ENCODE measurements around the gene TGFBR2. TPM values are rescaled to one million over a fixed set of nuclear protein-coding genes. Genes with fewer than 3 reads are reported as not detected.

Gene TGFBR2
- total RNA-seq, 1 experiment from 2014 or later: 22.5 TPM

DNA sequence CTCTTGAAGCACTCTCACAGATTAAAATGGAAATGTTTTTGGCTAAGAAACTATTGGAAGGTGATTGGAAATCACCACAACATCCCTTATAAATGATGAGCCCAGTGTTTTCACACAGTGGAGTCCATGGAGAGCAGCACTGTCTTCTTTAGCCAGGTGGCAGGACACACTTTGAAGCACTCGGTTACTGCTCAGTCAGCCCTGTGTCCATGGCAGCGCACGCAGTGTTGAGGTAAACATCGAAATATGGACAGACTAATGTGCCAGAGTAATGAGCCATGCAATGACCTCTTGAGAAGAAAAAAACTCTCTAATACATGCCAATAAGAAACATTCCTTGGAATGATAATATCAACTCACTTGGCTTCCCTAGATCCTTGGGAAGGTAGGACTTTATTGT, 66.6 kb downstream of the TGFBR2 start:
- intact Hi-C loops (cut with micrococcal nuclease): no loop called here
- no peak overlapping the region for H3K4me3 ChIP-seq (replicated peaks in 1 of 2; ENCODE audit: low read depth in 1 of 2, low read length in 2 of 2)
- no peak overlapping the region for H2AFZ ChIP-seq (ENCODE audit: low read depth, low read length, poor library complexity, severe bottlenecking)
- H3K4me1 ChIP-seq (ENCODE audit: control insufficient read depth in 1 of 2, insufficient read depth in 2 of 2, low read length in 2 of 2): peaks cover 3 to 8% of the 10 kb centered on the region in 2 experiments; a peak in 2 of 4 replicates
- no peak for TF ChIP-seq ZFX (IDR thresholded peaks at IDR 0.05)
- no peak for TF ChIP-seq EZH2phosphoT487 (IDR thresholded peaks at IDR 0.05; ENCODE audit: borderline replicate concordance)
- no peak for TF ChIP-seq ELF1 (IDR thresholded peaks at IDR 0.05; ENCODE audit: borderline replicate concordance, low read depth)
- no peak for TF ChIP-seq REST (IDR thresholded peaks at IDR 0.05; ENCODE audit: low read depth)
- no peak for TF ChIP-seq POLR2A (IDR thresholded peaks at IDR 0.05; ENCODE audit: borderline replicate concordance, extremely low read depth, insufficient read depth, insufficient read length)
- no peak for TF ChIP-seq ZBTB33 (IDR thresholded peaks at IDR 0.05; ENCODE audit: extremely low read depth, insufficient replicate concordance, low read length)
- H3K9me3 ChIP-seq (ENCODE audit: control insufficient read depth in 1 of 2, insufficient read depth in 1 of 2, low read depth in 1 of 2, low read length in 2 of 2): no peaks in the 10 kb centered on the region
- no peak for DNase-seq (ENCODE audit: low read depth, low spot score)
- ChIA-PET RAD21 (ENCODE audit: low non-redundant PET in 1 of 2, low total read pairs in 2 of 2, uncharacterized antibody in 2 of 2, unreplicated experiment in 2 of 2) (no interaction called here), CTCF (no interaction called here), POLR2A (no interaction called here)
- H3K4me2 ChIP-seq (ENCODE audit: low read length): no peak overlapping the region
- peaks cover 99% of the 10 kb centered on the region for H3K79me2 ChIP-seq (ENCODE audit: insufficient read depth, low read length)
- H4K20me1 ChIP-seq (ENCODE audit: insufficient read depth): peaks cover 26% of the 10 kb centered on the region; the same call in 1 of the 2 replicates
- no peaks in the 10 kb centered on the region for H3K9me2 ChIP-seq (ENCODE audit: insufficient read depth)
- H3K27ac ChIP-seq (ENCODE audit: low read depth, low read length): no peak overlapping the region
- ATAC-seq: no peak
- no TSS peak for BruUV-seq (replicated peaks)
- H3K36me3 ChIP-seq (ENCODE audit: control insufficient read depth in 1 of 2, insufficient read depth in 2 of 2, low read length in 2 of 2): peaks cover 58 to 86% of the 10 kb centered on the region in 2 experiments
- no peaks in the 10 kb centered on the region for H3K27me3 ChIP-seq (ENCODE audit: insufficient read depth, low read length)
- no peak overlapping the region for H3K9ac ChIP-seq (ENCODE audit: low read length)
